Nephron (organoid): ENCODE data around the gene DCTN3.

Experiments
- H3K27ac Mint-ChIP-seq, 3 experiments: 2 replicates each; pipeline ENCODE4 v1.8.0; 2020; ENCODE audit warnings: mixed read lengths in 3 of 3, mild to moderate bottlenecking in 2 of 3, moderate library complexity in 1 of 3
- H3K27me3 Mint-ChIP-seq: 2 replicates; pipeline ENCODE4 v1.8.0; 2021; ENCODE audit warnings: low read depth, mild to moderate bottlenecking, moderate library complexity, mixed read lengths
- H3K36me3 Mint-ChIP-seq: 2 replicates; pipeline ENCODE4 v1.8.0; 2020; ENCODE audit warnings: low read depth, mixed read lengths
- H3K4me1 Mint-ChIP-seq: 2 replicates; pipeline ENCODE4 v1.8.0; 2020; ENCODE audit warnings: mixed read lengths
- H3K4me3 Mint-ChIP-seq, 3 experiments: 2 replicates each; pipeline ENCODE4 v1.8.0; 2020; ENCODE audit warnings: mild to moderate bottlenecking in 3 of 3, mixed read lengths in 3 of 3, moderate library complexity in 2 of 3
- H3K9me3 Mint-ChIP-seq: 2 replicates; pipeline ENCODE4 v1.8.0; 2020; ENCODE audit warnings: mixed read lengths
- CTCF ChIP-seq, 3 experiments: fragments of 200-600 bp; sonication (generic); IDR thresholded peaks; one replicate each; pipeline ENCODE4 v1.5.0; 2021; ENCODE audit warnings: antibody characterized with exemption in 3 of 3; ENCODE audit not compliant: unreplicated experiment in 3 of 3

The DCTN3 gene

GRCh38 chr9:34635556-34635955, 15.3 kb upstream of the DCTN3 start:
- Mint-ChIP-seq H3K4me3 (peak overlapping the region; percentile 71 to 80 (median 78)), H3K27ac (no peak overlapping the region), H3K36me3 (peaks cover 6% of the 10 kb centered on the region), H3K4me1 (peaks cover 31% of the 10 kb centered on the region), H3K27me3 (peaks cover 26% of the 10 kb centered on the region), H3K9me3 (no peaks in the 10 kb centered on the region)
- TF ChIP-seq CTCF (IDR thresholded peaks at IDR 0.05; ENCODE audit: unreplicated experiment in 3 of 3), result no peak

- H3K4me3 Mint-ChIP-seq, result peak overlapping the region; percentile 56 to 72 (median 72)
- H3K27ac Mint-ChIP-seq, result peak overlapping the region in 1 of 3 experiments; percentile 49
- H3K4me1 Mint-ChIP-seq, result peaks cover 31% of the 10 kb centered on the region
- H3K9me3 Mint-ChIP-seq, result no peaks in the 10 kb centered on the region
- TF ChIP-seq CTCF (IDR thresholded peaks at IDR 0.05; ENCODE audit: unreplicated experiment in 3 of 3), result no peak
- H3K36me3 Mint-ChIP-seq, result peaks cover 6% of the 10 kb centered on the region
- H3K27me3 Mint-ChIP-seq, result peaks cover 35% of the 10 kb centered on the region
These were observed 14.4 kb upstream of the DCTN3 start for GRCh38 chr9:34634551-34635248.

- H3K4me1 Mint-ChIP-seq, result peaks cover 31% of the 10 kb centered on the region
- TF ChIP-seq CTCF (IDR thresholded peaks at IDR 0.05; ENCODE audit: unreplicated experiment in 3 of 3), result peak; percentile 81 to 90 (median 83)
- H3K9me3 Mint-ChIP-seq, result no peaks in the 10 kb centered on the region
- H3K27ac Mint-ChIP-seq, result peak overlapping the region in 2 of 3 experiments; percentile 49 to 59
- peak overlapping the region; percentile 37 to 72 (median 72) for H3K4me3 Mint-ChIP-seq
- H3K36me3 Mint-ChIP-seq, result peaks cover 6% of the 10 kb centered on the region
- peaks cover 42% of the 10 kb centered on the region for H3K27me3 Mint-ChIP-seq
These were observed 13.7 kb upstream of the DCTN3 start for GRCh38 chr9:34633851-34634550.

GRCh38 chr9:34633166-34633565, 12.9 kb upstream of the DCTN3 start:
- no peak overlapping the region for H3K27ac Mint-ChIP-seq
- no peaks in the 10 kb centered on the region for H3K9me3 Mint-ChIP-seq
- peaks cover 49% of the 10 kb centered on the region for H3K27me3 Mint-ChIP-seq
- H3K4me3 Mint-ChIP-seq, result no peak overlapping the region
- H3K36me3 Mint-ChIP-seq, result peaks cover 6% of the 10 kb centered on the region
- TF ChIP-seq CTCF (IDR thresholded peaks at IDR 0.05; ENCODE audit: unreplicated experiment in 3 of 3), result no peak
- peaks cover 31% of the 10 kb centered on the region for H3K4me1 Mint-ChIP-seq

- no peak for TF ChIP-seq CTCF (IDR thresholded peaks at IDR 0.05; ENCODE audit: unreplicated experiment in 3 of 3)
- Mint-ChIP-seq H3K36me3 (peaks cover 6% of the 10 kb centered on the region), H3K9me3 (no peaks in the 10 kb centered on the region), H3K4me1 (peaks cover 23% of the 10 kb centered on the region), H3K4me3 (peak overlapping the region; percentile 48 to 77 (median 62)), H3K27me3 (peaks cover 75% of the 10 kb centered on the region), H3K27ac (no peak overlapping the region)
These were observed 10.3 kb upstream of the DCTN3 start for GRCh38 chr9:34630402-34631154.
